ENCODE data around the gene MUC5B.
"Not testable (repeated sequence)": the region's sequence is repeated elsewhere in the genome, so short reads cannot be mapped to it uniquely, and the experiment has no call there.

Gene MUC5B

GRCh38 chr11:1189816-1190215 is 33.0 kb upstream of the MUC5B start:
- not testable (repeated sequence) for DNase-seq (ENCODE audit: low spot score)

GRCh38 chr11:1191786-1192470 is 30.9 kb upstream of the MUC5B start:
- not testable (repeated sequence) for DNase-seq (ENCODE audit: low spot score)

- no peak for DNase-seq (ENCODE audit: low spot score)
Observed at GRCh38 chr11:1192741-1193325, 30.0 kb upstream of the MUC5B start.

GRCh38 chr11:1193326-1194230 is 29.3 kb upstream of the MUC5B start:
- no peak for DNase-seq (ENCODE audit: low spot score)

- DNase-seq (ENCODE audit: low spot score), result no peak
Observed at GRCh38 chr11:1194231-1194976, 28.5 kb upstream of the MUC5B start.

- no peak for DNase-seq (ENCODE audit: low spot score)
Observed at GRCh38 chr11:1194977-1195681, 27.7 kb upstream of the MUC5B start.

GRCh38 chr11:1195682-1196515 is 27.0 kb upstream of the MUC5B start:
- DNase-seq (ENCODE audit: low spot score), result no peak

GRCh38 chr11:1196516-1197391 is 26.1 kb upstream of the MUC5B start:
- DNase-seq (ENCODE audit: low spot score), result no peak

- no peak for DNase-seq (ENCODE audit: low spot score)
Observed at GRCh38 chr11:1197431-1197885, 25.4 kb upstream of the MUC5B start.

- DNase-seq (ENCODE audit: low spot score), result no peak
Observed at GRCh38 chr11:1197886-1198560, 24.8 kb upstream of the MUC5B start.

- no peak for DNase-seq (ENCODE audit: low spot score)
Observed at GRCh38 chr11:1198561-1199240, 24.2 kb upstream of the MUC5B start.

GRCh38 chr11:1199241-1199750 is 23.6 kb upstream of the MUC5B start:
- no peak for DNase-seq (ENCODE audit: low spot score)

- DNase-seq (ENCODE audit: low spot score), result no peak
Observed at GRCh38 chr11:1199751-1200610, 22.9 kb upstream of the MUC5B start.

GRCh38 chr11:1200611-1201191 is 22.2 kb upstream of the MUC5B start:
- DNase-seq (ENCODE audit: low spot score), result no peak

GRCh38 chr11:1201395-1202153 is 21.3 kb upstream of the MUC5B start:
- no peak for DNase-seq (ENCODE audit: low spot score)

GRCh38 chr11:1202154-1202775 is 20.6 kb upstream of the MUC5B start:
- no peak for DNase-seq (ENCODE audit: low spot score)

All from kidney capillary endothelial cell (primary cell).